Measurements from ENCODE around the gene MST1. TPM values are rescaled to one million over a fixed set of nuclear protein-coding genes. Genes with fewer than 3 reads are reported as not detected.

Gene MST1
- total and polyA plus RNA-seq, 12 donors: 2.3 to 16.0 (median 3.8) TPM

- no peak for DNase-seq
- intact Hi-C loops (cut with DNase I): loop anchor here in 5 of 10 donors (10.0 kb wide), 3 partner anchors 138 to 208 kb away; partner anchors contain the start of gene MST1R (in 3 of the 5)
Measured at GRCh38 chr3:49706456-49707112, 17.3 kb upstream of the MST1 start.

DNA sequence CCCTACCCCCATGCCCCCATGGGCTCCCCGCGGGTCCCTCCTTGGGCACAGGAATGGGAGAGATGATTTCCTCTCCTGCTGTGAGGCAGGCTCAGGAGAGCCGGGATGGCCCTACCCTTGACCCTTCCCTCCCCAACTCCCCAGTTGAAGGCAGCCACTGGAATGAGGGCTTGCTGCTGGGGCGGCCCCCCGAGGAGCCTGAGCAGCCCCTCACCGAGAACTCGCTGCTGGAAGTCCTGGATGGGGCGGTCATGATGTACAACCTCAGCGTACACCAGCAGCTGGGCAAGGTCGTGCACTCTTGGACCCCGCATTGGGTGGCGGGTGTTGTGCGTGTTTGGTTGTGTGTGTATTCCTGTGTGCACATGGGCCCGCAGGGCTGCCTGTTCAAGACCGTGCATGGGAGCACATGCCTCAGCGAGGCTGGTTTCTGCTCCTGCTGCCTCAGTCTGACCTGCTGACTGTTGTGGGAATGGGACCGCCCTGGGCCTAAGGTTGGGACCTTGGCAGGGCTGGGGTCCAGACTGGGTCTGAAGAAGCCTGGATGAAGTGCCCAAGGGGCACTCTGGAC is 16.2 kb upstream of the MST1 start:
- WGBS, 2 donors: 94 to 96% methylated on average over 17 of the region's 17 CpGs
- no peak for TF ChIP-seq CTCF (IDR thresholded peaks at IDR 0.05)
- peaks cover 0 to 5% (median 0%) of the 10 kb centered on the region in 9 donors for H3K4me1 ChIP-seq
- no peak for DNase-seq
- H3K4me3 ChIP-seq: no peak overlapping the region
- intact Hi-C loops (cut with DNase I): loop anchor here in 5 of 10 donors (10.0 kb wide), 3 partner anchors 139 to 209 kb away; partner anchors contain the start of gene MST1R (in 3 of the 5)
- H3K36me3 ChIP-seq: peaks cover 0 to 83% (median 25%) of the 10 kb centered on the region in 9 donors
- H3K9me3 ChIP-seq: no peaks in the 10 kb centered on the region
- H3K27ac ChIP-seq: no peak overlapping the region
- H3K27me3 ChIP-seq: no peaks in the 10 kb centered on the region
- no peak for ATAC-seq

More at GRCh38 chr3:49706456-49707112, 17.3 kb upstream of the MST1 start:
- Histone ChIP-seq H3K36me3 (peaks cover 0 to 82% (median 24%) of the 10 kb centered on the region in 9 donors), H3K27me3 (no peaks in the 10 kb centered on the region), H3K9me3 (no peaks in the 10 kb centered on the region), H3K4me3 (no peak overlapping the region), H3K27ac (no peak overlapping the region), H3K4me1 (peaks cover 0 to 5% (median 0%) of the 10 kb centered on the region in 9 donors)
- WGBS, 2 donors: 81 to 83% methylated on average over 9 of the region's 9 CpGs
- ATAC-seq: no peak
- TF ChIP-seq CTCF (IDR thresholded peaks at IDR 0.05): no peak

GRCh38 chr3:49704629-49705028 is 15.4 kb upstream of the MST1 start:
- intact Hi-C loops (cut with DNase I): loop anchor here in 7 of 10 donors (5.0 to 10.0 kb wide), 6 partner anchors 133 to 210 kb away; partner anchors contain the start of gene MST1R (in 3 of the 7)
- peaks cover 0 to 91% (median 31%) of the 10 kb centered on the region in 9 donors for H3K36me3 ChIP-seq
- ATAC-seq (no peak), DNase-seq (no peak)
- peaks cover 0 to 12% (median 0%) of the 10 kb centered on the region in 9 donors for H3K4me1 ChIP-seq
- no peak for TF ChIP-seq CTCF (IDR thresholded peaks at IDR 0.05)
- 96 to 99% methylated on average over 8 of the region's 8 CpGs for WGBS, 2 donors
- no peaks in the 10 kb centered on the region for H3K9me3 ChIP-seq
- no peak overlapping the region for H3K4me3 ChIP-seq
- no peak overlapping the region for H3K27ac ChIP-seq
- H3K27me3 ChIP-seq: no peaks in the 10 kb centered on the region

- no peaks in the 10 kb centered on the region for H3K27me3 ChIP-seq
- ATAC-seq (no peak), DNase-seq (no peak)
- peaks cover 0 to 97% (median 31%) of the 10 kb centered on the region in 9 donors for H3K36me3 ChIP-seq
- no peaks in the 10 kb centered on the region for H3K9me3 ChIP-seq
- intact Hi-C loops (cut with DNase I): loop anchor here in 8 of 10 donors (2.0 to 10.0 kb wide), 7 partner anchors 133 to 211 kb away; partner anchors contain the start of gene MST1R (in 3 of the 8)
- 86 to 96% methylated on average over 7 of the region's 7 CpGs for WGBS, 2 donors
- TF ChIP-seq CTCF (IDR thresholded peaks at IDR 0.05): no peak
- no peak overlapping the region for H3K27ac ChIP-seq
- no peak overlapping the region for H3K4me3 ChIP-seq
- H3K4me1 ChIP-seq: peaks cover 0 to 19% (median 0%) of the 10 kb centered on the region in 9 donors
Measured at GRCh38 chr3:49703956-49704355, 14.7 kb upstream of the MST1 start.
